Measurements from ENCODE around the gene CARS1.

DNA sequence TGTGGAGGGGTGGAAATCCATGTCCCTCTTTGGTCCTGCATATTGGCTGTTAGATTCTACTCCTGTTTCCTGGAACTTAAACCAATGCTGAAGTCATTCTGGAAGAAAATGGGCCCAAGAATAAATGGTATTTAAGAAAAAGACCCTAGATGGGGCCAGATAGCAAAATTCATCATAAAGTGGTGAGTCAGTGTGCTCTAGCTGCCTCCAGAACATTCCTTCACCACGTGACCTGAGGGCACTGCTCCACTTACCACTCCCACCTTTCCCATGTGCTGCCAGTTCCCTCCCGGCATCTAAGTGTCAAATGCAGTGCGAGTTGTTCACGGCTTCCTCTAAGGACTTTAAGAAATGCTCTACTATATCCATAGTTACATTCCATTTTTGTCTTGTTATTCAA lies 34.2 kb downstream of the CARS1 start:
- TF ChIP-seq POLR2AphosphoS5 (IDR thresholded peaks at IDR 0.05; ENCODE audit: low read depth, low read length) (no peak), SIN3A (IDR thresholded peaks at IDR 0.05; ENCODE audit: borderline replicate concordance, insufficient read depth, low read length) (no peak)
